ENCODE results near the gene NOTCH2.

- TF ChIP-seq CTCF (IDR thresholded peaks at IDR 0.05; ENCODE audit: poor library complexity) = no peak
- no peak for TF ChIP-seq EZH2 (IDR thresholded peaks at IDR 0.05; ENCODE audit: borderline replicate concordance)
- TF ChIP-seq EZH2phosphoT487 (IDR thresholded peaks at IDR 0.05; ENCODE audit: low read depth, severe bottlenecking, unreplicated experiment) = no peak
These were observed 185.6 kb downstream of the NOTCH2 start for GRCh38 chr1:119883826-119884225.

All from hepatocyte (in vitro differentiated cells).